ENCODE data around the gene WWC2.

DNA sequence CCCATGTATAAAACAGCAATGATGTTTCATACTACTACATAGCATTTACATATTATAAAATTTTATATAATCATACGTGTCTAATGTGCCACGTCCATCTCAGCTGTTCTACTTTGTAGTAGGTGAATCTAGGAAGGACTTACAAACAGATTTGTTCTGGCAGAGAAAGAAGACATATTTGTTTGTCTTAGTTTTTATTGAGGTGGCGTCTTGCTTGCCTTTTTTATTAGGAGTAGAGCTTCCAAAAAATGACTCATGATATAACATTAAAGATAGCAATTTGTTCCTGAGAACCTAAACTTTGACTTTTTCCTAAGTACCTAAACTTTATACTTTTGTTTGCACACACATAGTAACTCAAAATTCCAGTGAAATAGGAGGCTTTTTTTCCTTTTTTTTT, 156.4 kb downstream of the WWC2 start:
- no peak for TF ChIP-seq SUZ12 (IDR thresholded peaks at IDR 0.05; ENCODE audit: extremely low read depth, insufficient read depth, insufficient read length)
- no peak for TF ChIP-seq ZNF274 (IDR thresholded peaks at IDR 0.05; ENCODE audit: low read depth, low read length)
- no peak for TF ChIP-seq YY1 (IDR thresholded peaks at IDR 0.05; ENCODE audit: insufficient read depth, insufficient read length)
